ENCODE results near the gene TFDP3.

The TFDP3 gene

GRCh38 chrX:133218329-133218728, at the start of gene TFDP3:
TSS of gene TFDP3 (minus strand) at chrX:133218354. CDS start at chrX:133218259, 95 bp downstream.
- DNase-seq, result no peak

DNA sequence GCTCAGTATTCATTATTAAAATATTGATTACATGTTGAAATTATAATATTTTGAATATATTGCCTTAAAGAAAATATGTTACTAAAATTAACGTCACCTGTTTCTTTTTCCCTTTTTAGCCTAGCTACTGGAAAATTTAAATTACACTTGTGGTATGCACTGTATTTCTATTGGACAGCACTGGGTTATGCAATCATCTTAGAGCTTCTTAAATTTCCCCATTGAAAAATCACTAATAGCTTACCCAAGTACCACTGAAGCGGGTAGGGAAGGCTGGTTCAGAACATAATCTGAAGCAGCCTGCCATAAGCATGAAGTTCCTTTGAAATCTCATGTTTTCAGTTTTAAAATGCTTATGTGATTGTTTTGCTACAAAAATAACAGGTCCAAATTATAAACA, 49.5 kb upstream of the TFDP3 start:
- DNase-seq, result no peak

- DNase-seq, result no peak
These were observed 47.2 kb upstream of the TFDP3 start for GRCh38 chrX:133265331-133265730.

DNA sequence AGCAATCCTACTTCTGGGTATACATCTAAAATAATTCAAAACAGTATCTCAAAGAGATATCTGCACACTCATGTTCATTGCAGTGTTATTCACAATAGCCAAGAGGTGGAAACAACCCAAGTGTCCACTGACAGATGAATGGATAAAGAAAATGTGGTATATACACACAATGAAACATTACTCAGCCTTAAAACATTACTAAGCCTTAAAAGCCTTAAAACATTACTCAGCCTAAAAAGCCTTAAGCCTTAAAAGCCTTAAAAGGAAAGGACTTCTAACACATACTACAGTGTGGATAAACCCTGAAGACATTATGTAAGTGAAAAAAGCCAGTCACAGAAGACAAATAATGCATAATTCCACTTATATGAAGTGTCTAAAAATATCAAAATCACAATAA, 40.3 kb upstream of the TFDP3 start:
- DNase-seq, result no peak

GRCh38 chrX:133254666-133255065, 36.5 kb upstream of the TFDP3 start:
- no peak for DNase-seq

DNA sequence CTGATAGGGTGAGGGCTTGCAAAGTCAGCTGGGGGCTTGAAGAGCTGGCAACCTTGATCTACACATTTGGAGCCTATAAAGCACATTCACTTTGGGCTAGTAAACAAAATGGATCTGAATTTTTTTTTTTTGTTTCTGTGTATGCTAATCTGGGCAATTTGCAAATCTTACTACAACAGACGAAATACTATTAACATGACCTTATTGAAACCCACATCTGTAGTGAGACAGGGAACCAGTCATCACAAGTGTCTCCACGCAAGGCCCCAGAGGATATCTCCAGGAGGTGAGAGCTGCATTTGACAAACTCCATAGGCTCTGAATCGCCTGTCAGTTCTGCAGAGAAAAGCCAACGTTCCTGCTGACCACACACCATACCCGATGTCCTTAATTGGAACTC, 33.0 kb upstream of the TFDP3 start:
- no peak for DNase-seq

DNA sequence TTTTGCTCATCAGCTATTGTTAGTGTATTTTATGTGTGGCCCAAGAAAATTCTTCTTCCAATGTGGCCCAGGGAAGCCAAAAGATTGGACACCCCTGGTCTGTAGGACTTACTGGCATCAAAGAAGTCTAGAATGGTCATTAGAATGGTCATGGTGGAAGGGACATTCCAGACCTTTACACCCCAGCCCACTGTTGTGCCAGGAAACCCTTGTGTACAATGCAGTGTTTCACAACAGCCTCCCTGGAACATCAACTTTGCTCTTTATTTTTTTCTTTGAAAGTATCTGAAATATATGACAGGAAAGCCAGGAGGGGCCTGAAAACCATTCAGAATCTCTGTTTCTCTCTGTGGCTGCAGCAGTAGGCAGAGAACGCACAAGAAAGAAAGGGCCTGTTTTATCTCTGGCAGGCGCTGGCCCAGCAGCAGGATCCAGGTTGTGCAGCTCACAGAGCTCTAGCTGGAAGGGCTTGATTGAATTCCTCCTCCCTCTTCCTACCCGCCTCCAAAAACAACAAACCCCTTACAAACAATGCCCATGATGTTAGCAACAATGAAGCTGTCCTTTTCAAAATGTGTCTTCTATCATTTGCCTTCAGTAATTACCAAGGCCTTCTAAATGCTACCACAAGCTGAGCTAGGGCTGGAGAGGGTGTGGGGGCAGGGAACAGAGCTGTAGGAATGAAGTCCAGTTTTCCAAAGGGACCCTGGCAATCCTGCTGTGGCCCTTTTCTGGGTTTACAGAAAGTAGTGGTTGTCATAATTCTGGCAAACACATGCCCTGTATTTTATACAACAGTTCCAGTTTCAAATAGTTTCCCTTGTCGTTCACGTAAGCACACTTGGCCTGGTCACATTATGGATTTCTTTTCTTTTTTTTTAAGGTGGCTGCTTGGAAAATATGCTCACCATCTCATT, 32.3 kb upstream of the TFDP3 start:
- no peak for DNase-seq

DNA sequence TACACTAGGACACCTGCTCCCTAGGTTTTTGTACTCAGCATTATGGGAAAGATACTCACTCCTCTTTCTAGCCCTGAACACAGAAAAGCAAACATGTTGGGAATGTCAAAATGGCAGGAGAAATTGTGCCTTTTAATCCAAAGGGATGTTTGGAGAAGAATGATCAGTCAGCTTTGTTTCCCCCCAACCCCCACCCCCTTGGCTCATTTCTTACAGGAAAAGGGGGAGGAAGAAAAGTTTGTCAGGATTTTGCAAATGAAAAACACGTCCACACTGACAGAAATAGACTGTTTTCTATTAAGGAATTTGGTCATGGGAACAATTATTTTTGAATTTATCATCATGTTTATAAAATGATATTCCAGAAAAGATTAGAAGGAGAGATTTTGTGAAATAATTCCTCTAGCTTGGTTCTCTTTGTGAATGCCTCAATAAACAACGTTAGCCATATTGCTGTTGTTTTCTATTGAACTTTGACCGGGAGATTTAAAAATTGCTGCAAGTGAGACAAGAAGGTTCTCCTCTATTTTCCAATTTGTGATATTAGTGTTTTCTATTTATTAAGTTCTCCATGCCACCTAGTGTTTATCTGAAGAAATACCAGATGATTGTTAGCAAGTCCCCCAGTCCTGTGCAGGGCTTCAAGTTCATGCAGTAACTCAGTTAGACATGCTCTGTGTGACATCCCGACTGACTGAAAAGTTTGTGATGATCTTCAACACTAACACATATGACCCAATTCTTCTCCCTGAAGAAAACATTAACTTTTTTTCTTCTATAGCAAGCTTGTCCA, 31.3 kb upstream of the TFDP3 start:
- no peak for DNase-seq

GRCh38 chrX:133248177-133248576, 30.0 kb upstream of the TFDP3 start:
- DNase-seq, result no peak

GRCh38 chrX:133246921-133247320, 28.8 kb upstream of the TFDP3 start:
- no peak for DNase-seq

DNA sequence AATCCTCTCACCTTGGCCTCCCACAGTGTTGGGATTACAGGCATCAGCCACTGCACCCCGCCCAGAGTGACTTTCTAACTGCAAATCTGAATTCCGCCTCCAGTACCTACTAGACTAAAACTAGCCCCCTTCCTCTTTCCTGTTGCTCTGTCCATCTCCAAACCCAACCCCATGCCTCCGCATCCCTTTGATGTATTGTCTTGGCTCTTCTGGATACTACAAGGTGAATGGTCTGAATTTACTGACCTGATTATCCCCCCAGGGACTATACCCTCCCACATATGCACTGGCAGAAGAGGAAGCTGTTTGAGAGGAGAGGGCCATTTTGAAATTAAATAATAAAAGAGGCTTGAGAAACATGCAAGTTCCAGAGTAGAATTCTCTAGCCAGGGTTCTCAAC, 17.7 kb upstream of the TFDP3 start:
- DNase-seq, result no peak

DNA sequence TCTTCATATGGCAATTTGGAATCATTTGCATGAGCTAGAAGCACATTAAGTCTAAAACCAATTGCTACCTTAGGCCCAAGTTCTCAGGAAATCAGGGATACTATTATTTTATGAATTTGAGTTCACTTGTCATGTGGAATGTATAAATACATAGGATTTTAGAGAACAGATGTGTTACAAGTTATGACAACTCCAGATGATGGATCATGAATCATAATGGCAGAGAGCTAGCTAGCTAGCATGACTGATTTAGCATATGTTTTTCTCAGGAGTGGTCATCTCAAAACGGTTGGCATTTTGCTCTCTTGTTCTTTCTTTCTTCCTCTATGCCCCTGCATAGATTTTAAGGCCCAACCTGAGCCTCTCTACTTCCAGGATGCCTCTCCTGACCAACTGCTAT, 14.2 kb upstream of the TFDP3 start:
- no peak for DNase-seq

DNA sequence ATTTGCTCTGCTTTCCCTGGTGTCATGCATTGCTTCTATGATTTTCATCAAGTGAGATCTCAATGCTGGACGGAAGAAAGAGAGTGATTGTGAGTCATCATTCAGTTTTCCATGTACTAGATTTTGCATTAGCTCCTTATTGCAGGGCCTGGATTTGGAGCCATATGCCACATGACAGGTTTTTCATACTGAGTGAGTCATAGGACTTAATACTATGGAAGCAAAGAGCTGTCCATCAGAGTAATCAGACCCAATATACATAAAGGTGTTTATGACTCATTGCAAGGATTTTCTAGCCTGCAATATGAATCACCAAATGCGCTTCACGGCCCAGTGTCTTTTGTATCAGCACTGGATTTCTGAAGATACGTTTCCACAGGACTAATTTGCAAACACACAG, 11.2 kb upstream of the TFDP3 start:
- no peak for DNase-seq

DNA sequence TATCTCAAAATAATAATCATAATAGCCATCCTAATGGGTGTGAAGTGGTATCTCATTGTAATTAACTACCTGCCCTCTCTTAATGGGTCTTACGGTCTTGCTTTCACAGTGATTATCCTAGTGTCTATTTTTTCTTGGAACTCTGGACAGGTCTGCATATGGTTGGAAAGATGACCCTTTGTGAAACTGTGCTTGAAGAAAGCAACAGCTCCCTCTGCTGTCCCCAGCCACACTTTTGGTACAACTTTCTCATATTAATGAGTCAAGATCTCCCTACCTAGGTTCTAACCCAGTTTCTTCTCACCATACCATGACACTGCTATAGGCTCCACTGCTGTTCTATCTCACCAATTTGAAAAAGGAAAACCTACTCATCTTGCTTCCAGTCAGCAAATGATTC, 2.4 kb downstream of the TFDP3 start:
- DNase-seq, result no peak

GRCh38 chrX:133215017-133215416, 3.1 kb downstream of the TFDP3 start:
- DNase-seq, result no peak

DNA sequence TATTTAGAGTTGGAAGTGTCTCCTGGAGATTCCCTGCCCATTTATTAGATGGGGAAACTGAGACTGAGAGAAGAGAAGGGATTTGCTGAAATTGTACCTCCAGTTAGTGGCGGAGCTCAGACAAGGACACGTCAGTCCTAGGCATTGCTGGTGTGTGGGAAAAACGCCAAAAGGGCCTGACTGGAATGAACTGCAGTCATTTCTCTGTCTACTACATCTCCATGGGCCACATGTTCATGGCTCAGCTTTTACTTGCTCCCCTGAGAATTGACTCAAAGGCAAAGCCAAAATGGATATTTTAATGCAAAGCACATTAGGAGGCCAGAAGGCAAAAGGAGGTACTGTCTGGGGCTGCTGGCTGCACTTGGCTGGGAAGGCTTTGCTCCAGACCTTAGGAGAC, 3.9 kb downstream of the TFDP3 start:
- no peak for DNase-seq

GRCh38 chrX:133213117-133213516, 5.0 kb downstream of the TFDP3 start:
- DNase-seq, result no peak

GRCh38 chrX:133207751-133208150, 10.4 kb downstream of the TFDP3 start:
- DNase-seq, result no peak

- DNase-seq, result no peak
These were observed 26.5 kb downstream of the TFDP3 start for GRCh38 chrX:133191739-133192039.

DNA sequence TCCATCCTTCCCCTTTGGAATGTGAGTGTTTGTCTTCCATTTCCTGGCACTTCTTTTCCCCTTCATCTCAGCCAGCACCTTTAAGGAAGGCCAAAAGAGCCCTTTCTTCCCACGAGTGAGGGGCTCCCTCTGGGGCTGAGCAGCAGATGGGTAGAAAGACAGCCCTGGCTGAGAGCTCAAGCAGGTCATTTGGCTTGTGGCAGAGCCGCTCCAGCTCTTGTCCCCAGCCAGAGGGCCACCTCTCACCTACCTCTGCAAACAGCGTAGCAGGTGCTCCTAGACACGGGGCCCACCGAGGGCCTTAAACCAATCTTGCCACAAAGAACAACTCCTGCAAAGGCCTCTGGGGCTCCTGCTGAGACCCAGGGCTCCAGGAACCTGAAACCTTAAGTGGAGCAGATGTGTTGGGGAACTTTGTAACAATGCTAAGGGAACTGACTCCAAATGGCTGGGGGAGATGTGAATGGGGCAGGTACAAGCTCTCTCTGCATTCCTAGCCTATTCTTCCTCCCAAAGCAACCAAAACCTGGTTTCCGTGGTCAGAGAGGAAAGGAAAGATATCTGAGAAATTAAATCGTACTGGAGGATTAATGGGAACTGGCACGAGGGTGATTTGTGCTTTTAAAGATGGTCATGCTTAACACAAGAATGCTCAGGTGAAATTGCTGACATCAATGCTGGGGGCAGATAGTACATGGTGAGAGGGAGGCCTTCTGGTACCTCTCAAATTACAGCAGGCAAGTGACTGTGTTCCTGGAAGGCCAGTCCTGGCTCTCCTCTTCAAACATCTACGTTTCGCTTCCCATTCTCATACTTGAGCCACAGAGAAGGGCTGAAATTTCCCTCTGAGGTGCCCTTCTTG, 27.0 kb downstream of the TFDP3 start:
- no peak for DNase-seq

GRCh38 chrX:133189195-133189594, 29.0 kb downstream of the TFDP3 start:
- DNase-seq, result no peak

DNA sequence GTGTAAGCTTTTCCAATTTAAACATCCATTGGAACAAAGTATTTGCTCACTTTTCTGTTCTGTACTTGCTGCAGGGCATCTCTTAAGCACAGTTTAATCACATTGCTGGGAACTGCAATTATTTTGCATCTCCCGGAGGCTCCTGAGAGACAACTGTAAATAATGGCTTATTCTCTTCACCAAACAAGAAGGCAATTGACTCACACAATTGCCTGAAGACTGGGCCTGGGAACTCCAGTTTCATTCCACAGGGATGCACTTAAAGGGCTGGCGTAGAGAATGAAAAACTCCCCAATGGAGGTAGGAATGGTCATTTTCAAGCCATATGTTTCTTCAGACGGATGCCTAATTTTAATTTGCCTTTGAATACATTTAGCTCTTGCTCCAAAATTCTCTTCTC, 29.5 kb downstream of the TFDP3 start:
- no peak for DNase-seq

DNA sequence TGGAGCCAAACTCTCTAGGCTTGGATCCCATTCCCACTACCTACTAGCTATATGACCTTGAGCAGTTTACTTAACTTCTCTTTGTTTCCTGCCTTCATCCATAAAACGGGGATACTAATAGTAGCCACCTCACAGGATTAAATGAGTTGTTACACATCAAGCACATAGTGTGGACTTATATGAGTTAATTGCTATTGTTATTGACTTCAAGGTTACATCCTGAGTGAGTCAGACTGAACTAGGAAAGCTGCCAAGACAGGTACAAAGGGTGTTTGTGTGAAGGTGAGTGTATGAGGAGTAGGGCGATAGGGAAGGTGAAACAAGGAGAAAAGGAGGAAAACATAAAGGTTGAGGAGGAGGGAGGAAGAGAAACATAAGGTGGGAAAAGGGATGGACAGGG, 32.2 kb downstream of the TFDP3 start:
- no peak for DNase-seq

Measured in CD4-positive, alpha-beta T cell treated with Interleukin-4 for 1 hour (primary cell).